Cardiac fibroblast (primary cell): Measurements from ENCODE around the gene CAVIN1.

Experiments
- DNase-seq, 2 donors: peaks; one replicate each; pipeline versions ENCODE4 v3.0.0 to v3.0.0-alpha.2; 2010; ENCODE audit warnings: low read depth in 2 of 2
- H3K4me3 ChIP-seq, 2 donors: replicated peaks in 1 of 2; 1 replicate in 1 of 2; 2 replicates in 1 of 2; pipeline ENCODE4 v1.5.1; 2011; ENCODE audit warnings: low read depth in 2 of 2, low read length in 2 of 2, mild to moderate bottlenecking in 2 of 2, moderate library complexity in 1 of 2
- TF ChIP-seq, protein P1 (sequence below): IDR thresholded peaks from one replicate; pipeline ENCODE4 v1.5.1; 2011; ENCODE audit warnings: low read depth, mild to moderate bottlenecking, low read length, inconsistent platforms

Gene CAVIN1

DNA sequence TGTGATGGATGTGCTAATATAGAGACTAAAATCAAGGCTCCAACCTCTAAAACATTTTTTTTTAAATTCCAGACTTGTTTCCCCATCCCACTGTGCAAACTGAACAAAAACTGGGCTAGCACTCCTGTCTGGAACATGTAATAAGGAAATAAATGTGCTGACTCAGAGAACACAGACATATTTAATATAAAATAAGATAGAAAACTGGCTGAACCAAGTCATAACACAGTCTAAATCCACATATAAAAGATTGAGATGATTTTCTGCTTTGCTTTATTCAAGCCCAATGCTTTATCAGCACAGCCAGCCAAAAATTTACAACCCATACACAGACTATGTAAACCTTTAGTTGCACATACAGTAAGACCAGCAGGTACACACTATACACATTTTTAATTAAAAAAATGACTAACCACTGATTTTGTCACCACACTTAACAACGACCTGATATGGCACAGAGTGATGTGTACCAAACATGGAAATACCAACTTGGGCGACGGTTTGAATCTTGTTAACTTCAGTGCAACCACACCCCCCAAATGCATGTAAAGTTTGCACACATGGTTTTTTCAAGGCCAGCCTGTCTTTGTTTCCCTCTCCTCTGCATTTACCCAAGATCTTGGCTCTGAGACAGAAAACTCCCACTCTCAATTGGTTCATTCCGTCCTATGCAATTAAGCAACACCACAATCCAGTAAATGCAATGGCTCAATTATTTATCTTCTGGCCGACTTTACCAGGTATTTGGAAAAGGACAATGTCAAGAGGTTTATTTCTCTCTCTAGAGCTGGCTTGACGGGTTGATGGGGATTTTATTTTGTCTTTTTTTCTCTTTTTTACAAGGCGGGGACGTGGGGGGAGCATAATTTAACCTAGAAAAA lies 36.0 kb downstream of the CAVIN1 start:
- DNase-seq: peak; percentile 84 to 91
- TF ChIP-seq, protein P1, sequence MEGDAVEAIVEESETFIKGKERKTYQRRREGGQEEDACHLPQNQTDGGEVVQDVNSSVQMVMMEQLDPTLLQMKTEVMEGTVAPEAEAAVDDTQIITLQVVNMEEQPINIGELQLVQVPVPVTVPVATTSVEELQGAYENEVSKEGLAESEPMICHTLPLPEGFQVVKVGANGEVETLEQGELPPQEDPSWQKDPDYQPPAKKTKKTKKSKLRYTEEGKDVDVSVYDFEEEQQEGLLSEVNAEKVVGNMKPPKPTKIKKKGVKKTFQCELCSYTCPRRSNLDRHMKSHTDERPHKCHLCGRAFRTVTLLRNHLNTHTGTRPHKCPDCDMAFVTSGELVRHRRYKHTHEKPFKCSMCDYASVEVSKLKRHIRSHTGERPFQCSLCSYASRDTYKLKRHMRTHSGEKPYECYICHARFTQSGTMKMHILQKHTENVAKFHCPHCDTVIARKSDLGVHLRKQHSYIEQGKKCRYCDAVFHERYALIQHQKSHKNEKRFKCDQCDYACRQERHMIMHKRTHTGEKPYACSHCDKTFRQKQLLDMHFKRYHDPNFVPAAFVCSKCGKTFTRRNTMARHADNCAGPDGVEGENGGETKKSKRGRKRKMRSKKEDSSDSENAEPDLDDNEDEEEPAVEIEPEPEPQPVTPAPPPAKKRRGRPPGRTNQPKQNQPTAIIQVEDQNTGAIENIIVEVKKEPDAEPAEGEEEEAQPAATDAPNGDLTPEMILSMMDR: no peak
- H3K4me3 ChIP-seq: peak overlapping the region; percentile 96 to 99

GRCh38 chr17:42381898-42382297 lies 41.2 kb downstream of the CAVIN1 start:
- no peak for DNase-seq
- H3K4me3 ChIP-seq: no peak overlapping the region
- TF ChIP-seq, protein P1: no peak

GRCh38 chr17:42380935-42381334 lies 42.1 kb downstream of the CAVIN1 start:
- DNase-seq: no peak
- TF ChIP-seq, protein P1: no peak

DNA sequence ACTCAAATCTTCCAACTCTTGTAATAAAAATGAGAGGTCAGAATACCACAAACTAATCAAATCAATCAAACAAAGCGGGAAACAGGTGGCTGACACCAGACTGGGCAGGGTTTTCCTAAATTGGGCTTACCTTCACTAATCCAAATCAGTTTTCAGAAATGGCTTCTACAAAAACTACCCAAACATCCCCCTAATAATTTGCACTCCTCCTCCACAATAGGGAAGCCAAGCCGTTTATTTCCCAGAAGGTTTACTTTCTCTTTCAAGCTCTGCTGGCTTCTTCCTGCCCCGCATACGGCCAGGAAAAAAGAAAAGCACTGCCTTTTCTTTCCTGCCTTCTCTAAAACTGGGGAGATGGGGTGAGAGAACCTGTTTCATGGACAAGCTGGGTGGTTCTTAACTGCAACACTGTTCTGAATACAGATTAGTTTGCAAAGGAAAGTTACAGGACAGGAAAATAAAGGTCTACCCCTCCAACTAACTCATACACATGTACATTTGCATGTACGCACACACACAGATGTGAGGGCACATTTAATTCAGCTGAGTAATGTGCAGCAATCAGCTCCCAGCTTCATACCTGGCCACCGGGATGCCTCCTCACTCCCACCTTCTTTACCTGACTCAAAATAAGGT lies 44.0 kb downstream of the CAVIN1 start:
- TF ChIP-seq, protein P1: no peak
- H3K4me3 ChIP-seq: peak overlapping the region in 1 of 2 donors; percentile 43
- peak; percentile 46 to 47 for DNase-seq

More at GRCh38 chr17:42380935-42381334, 42.1 kb downstream of the CAVIN1 start:
- no peak overlapping the region for H3K4me3 ChIP-seq

DNA sequence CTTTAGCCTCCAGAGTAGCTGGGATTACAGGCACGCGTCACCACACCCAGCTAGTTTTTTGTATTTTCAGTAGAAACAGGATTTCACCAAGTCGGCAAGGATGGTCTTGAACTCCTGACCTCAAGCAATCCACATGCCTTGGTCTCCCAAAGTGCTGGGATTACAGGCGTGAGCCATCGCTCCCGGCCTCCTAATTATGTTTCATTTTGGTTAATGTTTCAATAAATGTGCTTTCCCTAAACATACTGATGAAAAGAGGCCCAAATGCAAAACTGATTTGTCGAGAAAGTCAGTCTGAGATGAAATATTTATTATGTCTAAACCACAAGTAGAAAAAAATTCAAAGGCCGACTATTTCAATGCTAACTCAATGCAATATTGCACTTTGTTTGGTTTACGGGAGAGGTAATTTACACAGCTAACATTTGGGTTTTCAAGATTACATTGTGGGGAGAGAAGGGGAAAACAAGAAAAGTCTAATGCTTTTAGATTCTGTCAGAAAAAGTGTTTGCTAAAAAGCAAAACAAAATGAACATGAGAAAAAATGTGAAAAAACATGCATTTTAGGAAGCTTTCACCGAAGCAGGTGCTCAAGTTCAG lies 44.6 kb downstream of the CAVIN1 start:
- peak overlapping the region in 1 of 2 donors; percentile 43 for H3K4me3 ChIP-seq
- no peak for DNase-seq
- TF ChIP-seq, protein P1: no peak

DNA sequence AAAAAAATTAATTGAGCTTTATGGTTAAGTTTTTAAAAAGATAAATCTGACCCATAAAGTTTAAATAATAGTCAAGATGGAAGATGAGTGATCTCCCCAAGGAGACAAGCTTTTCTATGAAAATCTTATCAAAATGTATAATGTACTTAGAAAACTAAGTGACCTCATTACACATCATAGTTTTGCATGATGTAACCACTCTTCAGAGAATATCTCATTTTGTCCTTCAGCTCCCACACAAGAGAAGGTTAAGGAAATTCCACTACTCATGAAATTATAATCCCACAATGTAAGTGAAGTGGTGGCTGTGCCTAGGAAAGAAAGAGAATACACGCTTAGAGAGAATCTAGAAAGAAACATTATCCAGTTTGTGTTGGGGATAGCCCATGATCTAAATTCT lies 49.2 kb downstream of the CAVIN1 start:
- DNase-seq: no peak
- H3K4me3 ChIP-seq: no peak overlapping the region
- TF ChIP-seq, protein P1: no peak
